Retina (tissue), 1 donor: ENCODE results near the gene C12orf57.

Experiments
- DNase-seq: peaks from one replicate; pipeline ENCODE4 v3.0.0-alpha.2; 2016

The C12orf57 gene

GRCh38 chr12:6966351-6966750 lies 22.5 kb downstream of the C12orf57 start:
- no peak for DNase-seq

- DNase-seq, result no peak
Observed at GRCh38 chr12:6967651-6968100, 23.9 kb downstream of the C12orf57 start.

- DNase-seq, result no peak
Observed at GRCh38 chr12:6968426-6968825, 24.6 kb downstream of the C12orf57 start.

GRCh38 chr12:6970096-6970527 lies 26.3 kb downstream of the C12orf57 start:
- no peak for DNase-seq

- no peak for DNase-seq
Observed at GRCh38 chr12:6974180-6974579, 30.4 kb downstream of the C12orf57 start.

GRCh38 chr12:6975297-6976032 lies 31.6 kb downstream of the C12orf57 start:
- DNase-seq, result no peak

GRCh38 chr12:6977653-6978052 lies 33.8 kb downstream of the C12orf57 start:
- DNase-seq, result no peak

GRCh38 chr12:6978188-6978587 lies 34.4 kb downstream of the C12orf57 start:
- DNase-seq, result no peak

GRCh38 chr12:6978611-6979011 lies 34.8 kb downstream of the C12orf57 start:
- no peak for DNase-seq

- no peak for DNase-seq
Observed at GRCh38 chr12:6979021-6979420, 35.2 kb downstream of the C12orf57 start.

- no peak for DNase-seq
Observed at GRCh38 chr12:6979453-6979852, 35.6 kb downstream of the C12orf57 start.

GRCh38 chr12:6980075-6980474 lies 36.3 kb downstream of the C12orf57 start:
- no peak for DNase-seq

- no peak for DNase-seq
Observed at GRCh38 chr12:6980740-6981139, 36.9 kb downstream of the C12orf57 start.

- DNase-seq, result no peak
Observed at GRCh38 chr12:6981152-6982052, 37.6 kb downstream of the C12orf57 start.

GRCh38 chr12:6982532-6982931 lies 38.7 kb downstream of the C12orf57 start:
- DNase-seq, result no peak

- no peak for DNase-seq
Observed at GRCh38 chr12:6987956-6988553, 44.2 kb downstream of the C12orf57 start.
